ENCODE results near the gene MAN1A1. TPM values are rescaled to one million over a fixed set of nuclear protein-coding genes. Genes with fewer than 3 reads are reported as not detected.

The MAN1A1 gene
- total RNA-seq, 4 donors from 2014 or later = 17.8 to 34.7 (median 29.9) TPM

- H3K27ac ChIP-seq = no peak overlapping the region
- H3K27me3 ChIP-seq = no peaks in the 10 kb centered on the region
- H3K4me3 ChIP-seq = no peak overlapping the region
- no peaks in the 10 kb centered on the region for H3K9me3 ChIP-seq
- TF ChIP-seq POLR2AphosphoS5 (IDR thresholded peaks at IDR 0.05) (no peak), EP300 (IDR thresholded peaks at IDR 0.05) (no peak), POLR2A (IDR thresholded peaks at IDR 0.05) (no peak)
- TF ChIP-seq, protein P1, sequence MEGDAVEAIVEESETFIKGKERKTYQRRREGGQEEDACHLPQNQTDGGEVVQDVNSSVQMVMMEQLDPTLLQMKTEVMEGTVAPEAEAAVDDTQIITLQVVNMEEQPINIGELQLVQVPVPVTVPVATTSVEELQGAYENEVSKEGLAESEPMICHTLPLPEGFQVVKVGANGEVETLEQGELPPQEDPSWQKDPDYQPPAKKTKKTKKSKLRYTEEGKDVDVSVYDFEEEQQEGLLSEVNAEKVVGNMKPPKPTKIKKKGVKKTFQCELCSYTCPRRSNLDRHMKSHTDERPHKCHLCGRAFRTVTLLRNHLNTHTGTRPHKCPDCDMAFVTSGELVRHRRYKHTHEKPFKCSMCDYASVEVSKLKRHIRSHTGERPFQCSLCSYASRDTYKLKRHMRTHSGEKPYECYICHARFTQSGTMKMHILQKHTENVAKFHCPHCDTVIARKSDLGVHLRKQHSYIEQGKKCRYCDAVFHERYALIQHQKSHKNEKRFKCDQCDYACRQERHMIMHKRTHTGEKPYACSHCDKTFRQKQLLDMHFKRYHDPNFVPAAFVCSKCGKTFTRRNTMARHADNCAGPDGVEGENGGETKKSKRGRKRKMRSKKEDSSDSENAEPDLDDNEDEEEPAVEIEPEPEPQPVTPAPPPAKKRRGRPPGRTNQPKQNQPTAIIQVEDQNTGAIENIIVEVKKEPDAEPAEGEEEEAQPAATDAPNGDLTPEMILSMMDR (IDR thresholded peaks at IDR 0.05) = no peak
- no peaks in the 10 kb centered on the region for H3K4me1 ChIP-seq
- H3K36me3 ChIP-seq = peaks cover 6% of the 10 kb centered on the region
- DNase-seq (ENCODE audit: low spot score in 2 of 2) = no peak
These were observed 84.6 kb downstream of the MAN1A1 start for GRCh38 chr6:119264854-119265397.

DNA sequence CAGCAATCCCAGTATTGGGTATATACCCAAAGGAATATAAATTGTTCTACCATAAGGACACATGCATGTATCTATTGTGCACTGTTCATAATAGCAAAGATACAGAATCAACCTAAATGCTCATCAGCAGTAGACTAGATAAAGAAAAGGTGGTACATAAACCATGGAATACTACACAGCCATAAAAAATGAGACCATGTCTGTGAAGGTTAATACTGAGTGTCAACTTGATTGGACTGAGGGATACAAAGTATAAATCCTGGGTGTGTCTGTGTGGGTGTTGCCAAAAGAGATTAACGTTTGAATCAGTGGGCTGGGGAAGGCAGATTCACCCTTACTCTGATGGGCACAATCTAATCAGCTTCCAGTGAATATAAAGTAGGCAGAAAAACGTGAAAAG is 86.9 kb downstream of the MAN1A1 start:
- no peaks in the 10 kb centered on the region for H3K9me3 ChIP-seq
- TF ChIP-seq POLR2A (IDR thresholded peaks at IDR 0.05) (no peak), EP300 (IDR thresholded peaks at IDR 0.05) (no peak), POLR2AphosphoS5 (IDR thresholded peaks at IDR 0.05) (no peak)
- TF ChIP-seq, protein P1 (IDR thresholded peaks at IDR 0.05) = no peak
- no peaks in the 10 kb centered on the region for H3K27me3 ChIP-seq
- DNase-seq (ENCODE audit: low spot score in 2 of 2) = no peak
- WGBS = 60% methylated on average over 2 of the region's 2 CpGs
- no peaks in the 10 kb centered on the region for H3K36me3 ChIP-seq
- H3K27ac ChIP-seq = no peak overlapping the region
- H3K4me1 ChIP-seq = no peaks in the 10 kb centered on the region
- no peak overlapping the region for H3K4me3 ChIP-seq

DNA sequence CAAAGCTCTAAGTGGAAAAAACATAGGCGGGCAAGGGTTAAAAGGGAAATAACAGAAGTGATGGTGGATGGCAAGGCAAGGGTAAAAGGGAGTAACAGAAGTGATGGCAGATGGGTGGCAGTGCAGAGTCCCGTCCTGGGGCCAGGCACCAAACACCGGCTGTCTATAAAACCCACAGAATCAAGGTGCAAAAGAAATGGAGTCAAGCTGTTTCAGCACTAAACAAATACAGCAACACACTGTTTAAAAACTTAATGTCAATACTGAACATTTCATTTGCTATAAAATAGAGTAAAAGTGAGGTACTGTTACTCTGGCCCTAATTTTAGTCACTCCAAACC is 87.6 kb downstream of the MAN1A1 start:
- no peak for TF ChIP-seq EP300 (IDR thresholded peaks at IDR 0.05)
- TF ChIP-seq, protein P1 (IDR thresholded peaks at IDR 0.05) = no peak
- no peak for TF ChIP-seq POLR2AphosphoS5 (IDR thresholded peaks at IDR 0.05)
- no peak for TF ChIP-seq POLR2A (IDR thresholded peaks at IDR 0.05)
- DNase-seq (ENCODE audit: low spot score in 2 of 2) = no peak
- Histone ChIP-seq H3K9me3 (no peaks in the 10 kb centered on the region), H3K27me3 (no peaks in the 10 kb centered on the region), H3K27ac (peak overlapping the region; percentile 4), H3K36me3 (no peaks in the 10 kb centered on the region), H3K4me3 (no peak overlapping the region), H3K4me1 (no peaks in the 10 kb centered on the region)
- 81% methylated on average over 3 of the region's 3 CpGs for WGBS

DNA sequence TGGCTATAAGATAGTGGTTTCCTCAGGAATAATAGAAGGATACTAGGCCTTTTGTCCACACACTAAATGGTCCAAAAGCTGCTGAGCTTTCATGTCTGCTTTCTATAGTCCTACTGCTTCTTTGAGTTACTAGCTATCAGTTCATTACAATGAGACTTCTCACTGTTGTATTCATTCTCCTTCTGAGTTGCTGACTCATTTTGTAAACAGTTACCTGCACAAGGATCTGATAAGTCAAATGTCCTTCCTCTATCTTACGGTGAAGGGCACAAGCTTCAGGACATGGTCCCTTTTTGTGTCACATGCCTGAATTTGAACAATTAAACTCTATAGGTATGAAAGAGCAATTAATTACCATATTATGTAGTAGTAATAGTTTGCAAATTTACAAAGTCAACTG is 90.5 kb downstream of the MAN1A1 start:
- WGBS = 59% methylated on average over 1 of the region's 1 CpG
- H3K4me3 ChIP-seq = no peak overlapping the region

DNA sequence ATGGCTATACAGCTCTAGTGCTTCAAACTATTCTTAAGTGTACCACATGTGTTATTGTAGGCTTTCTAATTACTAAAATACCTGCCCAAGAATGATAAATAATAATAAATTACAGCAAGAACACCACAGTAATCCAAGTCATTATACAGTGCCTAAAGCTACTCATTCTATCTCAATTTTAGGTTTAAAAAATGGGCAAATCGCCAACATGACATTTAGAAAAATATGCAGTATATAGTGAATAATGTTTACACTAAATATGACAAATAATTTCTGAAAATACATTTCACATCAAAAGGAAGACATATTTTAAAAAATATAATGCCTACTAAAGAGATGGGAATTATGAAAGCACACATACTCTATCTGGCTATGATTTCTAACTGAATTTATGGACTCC is 91.8 kb downstream of the MAN1A1 start:
- WGBS = 65% methylated on average over 1 of the region's 1 CpG
- Histone ChIP-seq H3K9me3 (no peaks in the 10 kb centered on the region), H3K27me3 (no peaks in the 10 kb centered on the region), H3K4me3 (no peak overlapping the region), H3K4me1 (no peaks in the 10 kb centered on the region), H3K36me3 (no peaks in the 10 kb centered on the region), H3K27ac (no peak overlapping the region)
- DNase-seq (ENCODE audit: low spot score in 2 of 2) = no peak
- TF ChIP-seq POLR2AphosphoS5 (IDR thresholded peaks at IDR 0.05) (no peak), POLR2A (IDR thresholded peaks at IDR 0.05) (no peak), EP300 (IDR thresholded peaks at IDR 0.05) (no peak)
- TF ChIP-seq, protein P1 (IDR thresholded peaks at IDR 0.05) = no peak

More for the DNA sequence above, 90.5 kb downstream of the MAN1A1 start:
- Histone ChIP-seq H3K27ac (no peak overlapping the region), H3K27me3 (no peaks in the 10 kb centered on the region), H3K4me1 (no peaks in the 10 kb centered on the region), H3K9me3 (no peaks in the 10 kb centered on the region), H3K36me3 (no peaks in the 10 kb centered on the region)
- no peak for DNase-seq (ENCODE audit: low spot score in 2 of 2)
- TF ChIP-seq, protein P1 (IDR thresholded peaks at IDR 0.05) = no peak
- TF ChIP-seq POLR2AphosphoS5 (IDR thresholded peaks at IDR 0.05) (no peak), POLR2A (IDR thresholded peaks at IDR 0.05) (no peak), EP300 (IDR thresholded peaks at IDR 0.05) (no peak)

Data from suprapubic skin (tissue), 4 donors.